SK-N-SH treated with all-trans-retinoic acid at 6 μM for 48 hours (cell line): ENCODE results near the gene NPPA.

Experiments
- ATAC-seq: fragments of 200-7000 bp; cut with Tn5 transposase; 3 replicates; pipeline ENCODE4 v1.9.1; 2020; ENCODE audit warnings: mild to moderate bottlenecking, moderate library complexity
- ARNTL ChIP-seq: fragments of 450-650 bp; formaldehyde crosslinking; IDR thresholded peaks from 2 replicates; pipeline ENCODE4 v1.5.0; 2020; ENCODE audit warnings: low read depth, mild to moderate bottlenecking, moderate library complexity, borderline replicate concordance
- CSDC2 ChIP-seq: fragments of 250-450 bp; sonication (Bioruptor Pico); IDR thresholded peaks from 2 replicates; pipeline ENCODE4 v1.5.0; 2020; ENCODE audit warnings: mild to moderate bottlenecking, moderate library complexity
- ESRRG ChIP-seq: fragments of 250-450 bp; sonication (Bioruptor Pico); IDR thresholded peaks from 2 replicates; pipeline ENCODE4 v1.6.1; 2021; ENCODE audit warnings: mild to moderate bottlenecking
- GLIS3 ChIP-seq: fragments of 250-450 bp; sonication (Bioruptor Pico); IDR thresholded peaks from 2 replicates; pipeline ENCODE4 v1.5.0; 2020; ENCODE audit warnings: mild to moderate bottlenecking, moderate library complexity
- ISL1 ChIP-seq: fragments of 250-450 bp; sonication (Bioruptor Pico); IDR thresholded peaks from 2 replicates; pipeline ENCODE4 v2.1.2; 2022; ENCODE audit warnings: mild to moderate bottlenecking, moderate library complexity
- OSR1 ChIP-seq: fragments of 250-450 bp; sonication (Bioruptor Pico); IDR thresholded peaks from 2 replicates; pipeline ENCODE4 v1.8.0; 2022; ENCODE audit warnings: moderate library complexity, mild to moderate bottlenecking, inconsistent platforms
- PPARA ChIP-seq: fragments of 250-450 bp; sonication (Bioruptor Pico); IDR thresholded peaks from 2 replicates; pipeline ENCODE4 v1.5.0; 2020; ENCODE audit warnings: mild to moderate bottlenecking, borderline replicate concordance
- RARB ChIP-seq: fragments of 250-450 bp; sonication (Bioruptor Pico); IDR thresholded peaks from 2 replicates; pipeline ENCODE4 v1.8.0; 2021; ENCODE audit warnings: mild to moderate bottlenecking, moderate library complexity
- TCF4 ChIP-seq: fragments of 250-450 bp; sonication (Bioruptor Pico); IDR thresholded peaks from 2 replicates; pipeline ENCODE4 v1.8.0; 2021; ENCODE audit warnings: mild to moderate bottlenecking, moderate library complexity, borderline replicate concordance
- ZC3H10 ChIP-seq: fragments of 250-450 bp; sonication (Bioruptor Pico); IDR thresholded peaks from 2 replicates; pipeline ENCODE4 v1.5.1; 2021; ENCODE audit warnings: mild to moderate bottlenecking, moderate library complexity
- ZFP3 ChIP-seq: fragments of 250-450 bp; sonication (Bioruptor Pico); IDR thresholded peaks from 2 replicates; pipeline ENCODE4 v1.5.0; 2020; ENCODE audit warnings: mild to moderate bottlenecking, moderate library complexity
- ZFP30 ChIP-seq: fragments of 450-650 bp; formaldehyde crosslinking; IDR thresholded peaks from 2 replicates; pipeline ENCODE4 v1.5.0; 2022; ENCODE audit warnings: mild to moderate bottlenecking, moderate library complexity
- ZNF565 ChIP-seq: fragments of 450-650 bp; formaldehyde crosslinking; conservative IDR thresholded peaks from 2 replicates; pipeline ENCODE4 v1.5.0; 2020; ENCODE audit warnings: low read depth, mild to moderate bottlenecking, moderate library complexity
- ZNF70 ChIP-seq: fragments of 450-650 bp; formaldehyde crosslinking; IDR thresholded peaks from 2 replicates; pipeline ENCODE4 v1.5.0; 2020; ENCODE audit warnings: mild to moderate bottlenecking, moderate library complexity
- ZNF8 ChIP-seq: fragments of 450-650 bp; formaldehyde crosslinking; IDR thresholded peaks from 2 replicates; pipeline ENCODE4 v1.5.0; 2020; ENCODE audit warnings: mild to moderate bottlenecking, moderate library complexity
- TF ChIP-seq, protein P1 (sequence below): fragments of 250-450 bp; sonication (Bioruptor Pico); IDR thresholded peaks from 2 replicates; pipeline ENCODE4 v1.8.0; 2020; ENCODE audit warnings: mild to moderate bottlenecking, moderate library complexity, borderline replicate concordance
- TF ChIP-seq, protein P2 (sequence below): fragments of 250-450 bp; sonication (Bioruptor Pico); IDR thresholded peaks from 2 replicates; pipeline ENCODE4 v1.5.1; 2020; ENCODE audit warnings: low read depth, mild to moderate bottlenecking, moderate library complexity
- TF ChIP-seq, protein P3 (sequence below): fragments of 250-450 bp; sonication (Bioruptor Pico); IDR thresholded peaks from 2 replicates; pipeline ENCODE4 v1.5.1; 2021; ENCODE audit warnings: mild to moderate bottlenecking, moderate library complexity
- TF ChIP-seq, protein P4 (sequence below): fragments of 250-450 bp; sonication (Bioruptor Pico); IDR thresholded peaks from 2 replicates; pipeline ENCODE4 v1.5.0; 2020; ENCODE audit warnings: mild to moderate bottlenecking, moderate library complexity

NPPA gene

DNA sequence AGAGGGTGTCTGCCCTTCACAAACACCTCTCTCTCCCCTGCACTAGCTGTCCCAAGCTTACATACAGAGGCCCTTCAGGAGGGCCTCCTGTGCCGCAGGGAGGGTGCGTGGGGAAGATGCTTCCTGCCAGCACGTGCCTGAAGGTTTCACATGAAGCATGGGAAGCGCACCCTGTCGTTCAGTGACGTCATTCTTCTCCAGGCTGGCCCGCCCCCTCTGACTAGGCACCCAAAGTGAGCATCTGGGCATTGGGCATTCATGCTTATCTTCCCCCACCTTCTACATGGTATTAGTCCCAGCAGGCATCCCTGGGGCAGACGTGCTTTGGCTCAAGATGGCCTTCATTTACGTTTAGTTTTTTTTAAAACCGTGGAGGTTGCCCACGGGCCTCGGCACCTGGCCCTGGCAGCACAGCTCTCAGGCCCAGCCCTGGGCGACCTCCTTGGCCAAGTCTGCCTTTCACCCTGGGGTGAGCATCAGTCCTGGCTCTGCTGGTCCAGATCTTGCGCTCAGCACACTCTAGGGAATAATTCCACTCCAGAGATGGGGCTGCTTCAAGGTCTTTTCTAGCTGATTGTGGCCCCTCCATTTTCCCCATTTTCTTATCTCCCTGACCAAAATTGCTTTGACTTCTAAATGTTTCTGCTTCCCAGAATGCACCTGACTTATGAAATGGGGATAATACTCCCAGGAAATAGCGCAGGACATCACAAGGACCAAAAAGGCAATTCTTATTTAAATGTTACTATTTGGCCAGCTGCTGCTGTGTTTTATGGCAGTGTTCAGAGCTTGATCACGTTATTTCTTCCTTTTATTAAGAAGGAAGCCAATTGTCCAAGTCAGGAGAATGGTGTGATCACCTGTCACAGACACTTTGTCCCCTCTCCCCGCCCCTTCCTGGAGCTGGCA is 6.1 kb downstream of the NPPA start (continued):
- TF ChIP-seq ESRRG (CRISPR knock-in tag), result no peak
- no peak for TF ChIP-seq ISL1 (CRISPR knock-in tag)

DNA sequence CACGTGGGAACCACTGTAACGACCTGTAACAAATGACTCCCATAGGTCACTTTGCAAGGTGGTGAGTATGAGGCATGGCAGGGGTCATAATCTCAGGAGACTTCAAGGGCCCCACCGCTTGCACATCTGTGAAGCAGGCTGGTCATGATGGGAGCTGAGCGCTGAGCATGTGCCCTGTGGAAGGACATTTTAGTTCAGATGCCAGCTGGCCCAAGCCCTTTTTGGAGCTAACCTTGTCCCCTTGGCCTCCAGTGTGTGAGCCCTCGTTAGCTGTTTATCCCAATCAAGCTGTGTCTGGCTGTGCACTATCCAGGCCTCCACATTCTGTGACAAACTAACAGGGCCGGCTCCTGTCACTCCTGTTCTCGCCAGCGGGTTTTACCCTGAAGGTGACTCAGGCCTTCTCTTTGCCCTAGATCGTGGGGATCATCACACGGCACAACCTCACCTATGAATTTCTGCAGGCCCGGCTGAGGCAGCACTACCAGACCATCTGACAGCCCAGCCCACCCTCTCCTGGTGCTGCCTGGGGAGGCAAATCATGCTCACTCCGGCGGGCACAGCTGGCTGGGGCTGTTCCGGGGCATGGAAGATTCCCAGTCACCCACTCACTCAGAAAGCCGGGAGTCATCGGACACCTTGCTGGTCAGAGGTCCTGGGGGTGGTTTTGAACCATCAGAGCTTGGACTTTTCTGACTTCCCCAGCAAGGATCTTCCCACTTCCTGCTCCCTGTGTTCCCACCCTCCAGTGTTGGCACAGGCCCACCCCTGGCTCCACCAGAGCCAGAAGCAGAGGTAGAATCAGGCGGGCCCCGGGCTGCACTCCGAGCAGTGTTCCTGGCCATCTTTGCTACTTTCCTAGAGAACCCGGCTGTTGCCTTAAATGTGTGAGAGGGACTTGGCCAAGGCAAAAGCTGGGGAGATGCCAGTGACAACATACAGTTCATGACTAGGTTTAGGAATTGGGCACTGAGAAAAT is 7.6 kb downstream of the NPPA start:
- TF ChIP-seq, protein P1, sequence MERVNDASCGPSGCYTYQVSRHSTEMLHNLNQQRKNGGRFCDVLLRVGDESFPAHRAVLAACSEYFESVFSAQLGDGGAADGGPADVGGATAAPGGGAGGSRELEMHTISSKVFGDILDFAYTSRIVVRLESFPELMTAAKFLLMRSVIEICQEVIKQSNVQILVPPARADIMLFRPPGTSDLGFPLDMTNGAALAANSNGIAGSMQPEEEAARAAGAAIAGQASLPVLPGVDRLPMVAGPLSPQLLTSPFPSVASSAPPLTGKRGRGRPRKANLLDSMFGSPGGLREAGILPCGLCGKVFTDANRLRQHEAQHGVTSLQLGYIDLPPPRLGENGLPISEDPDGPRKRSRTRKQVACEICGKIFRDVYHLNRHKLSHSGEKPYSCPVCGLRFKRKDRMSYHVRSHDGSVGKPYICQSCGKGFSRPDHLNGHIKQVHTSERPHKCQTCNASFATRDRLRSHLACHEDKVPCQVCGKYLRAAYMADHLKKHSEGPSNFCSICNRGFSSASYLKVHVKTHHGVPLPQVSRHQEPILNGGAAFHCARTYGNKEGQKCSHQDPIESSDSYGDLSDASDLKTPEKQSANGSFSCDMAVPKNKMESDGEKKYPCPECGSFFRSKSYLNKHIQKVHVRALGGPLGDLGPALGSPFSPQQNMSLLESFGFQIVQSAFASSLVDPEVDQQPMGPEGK (CRISPR knock-in tag), result no peak
- TF ChIP-seq, protein P2, sequence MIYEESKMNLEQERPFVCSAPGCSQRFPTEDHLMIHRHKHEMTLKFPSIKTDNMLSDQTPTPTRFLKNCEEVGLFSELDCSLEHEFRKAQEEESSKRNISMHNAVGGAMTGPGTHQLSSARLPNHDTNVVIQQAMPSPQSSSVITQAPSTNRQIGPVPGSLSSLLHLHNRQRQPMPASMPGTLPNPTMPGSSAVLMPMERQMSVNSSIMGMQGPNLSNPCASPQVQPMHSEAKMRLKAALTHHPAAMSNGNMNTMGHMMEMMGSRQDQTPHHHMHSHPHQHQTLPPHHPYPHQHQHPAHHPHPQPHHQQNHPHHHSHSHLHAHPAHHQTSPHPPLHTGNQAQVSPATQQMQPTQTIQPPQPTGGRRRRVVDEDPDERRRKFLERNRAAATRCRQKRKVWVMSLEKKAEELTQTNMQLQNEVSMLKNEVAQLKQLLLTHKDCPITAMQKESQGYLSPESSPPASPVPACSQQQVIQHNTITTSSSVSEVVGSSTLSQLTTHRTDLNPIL (CRISPR knock-in tag), result no peak
- no peak for TF ChIP-seq GLIS3 (CRISPR knock-in tag)
- no peak for TF ChIP-seq ZNF70 (CRISPR knock-in tag)
- no peak for TF ChIP-seq ZFP3
- no peak for TF ChIP-seq ZNF8
- TF ChIP-seq ESRRG (CRISPR knock-in tag), result no peak
- TF ChIP-seq TCF4, result no peak
- no peak for TF ChIP-seq ZC3H10 (CRISPR knock-in tag)
- TF ChIP-seq OSR1 (CRISPR knock-in tag), result no peak
- no peak for TF ChIP-seq ARNTL
- no peak for TF ChIP-seq ZNF565 (CRISPR knock-in tag)
- TF ChIP-seq, protein P3, sequence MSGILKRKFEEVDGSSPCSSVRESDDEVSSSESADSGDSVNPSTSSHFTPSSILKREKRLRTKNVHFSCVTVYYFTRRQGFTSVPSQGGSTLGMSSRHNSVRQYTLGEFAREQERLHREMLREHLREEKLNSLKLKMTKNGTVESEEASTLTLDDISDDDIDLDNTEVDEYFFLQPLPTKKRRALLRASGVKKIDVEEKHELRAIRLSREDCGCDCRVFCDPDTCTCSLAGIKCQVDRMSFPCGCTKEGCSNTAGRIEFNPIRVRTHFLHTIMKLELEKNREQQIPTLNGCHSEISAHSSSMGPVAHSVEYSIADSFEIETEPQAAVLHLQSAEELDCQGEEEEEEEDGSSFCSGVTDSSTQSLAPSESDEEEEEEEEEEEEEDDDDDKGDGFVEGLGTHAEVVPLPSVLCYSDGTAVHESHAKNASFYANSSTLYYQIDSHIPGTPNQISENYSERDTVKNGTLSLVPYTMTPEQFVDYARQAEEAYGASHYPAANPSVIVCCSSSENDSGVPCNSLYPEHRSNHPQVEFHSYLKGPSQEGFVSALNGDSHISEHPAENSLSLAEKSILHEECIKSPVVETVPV (CRISPR knock-in tag), result no peak
- no peak for TF ChIP-seq PPARA (CRISPR knock-in tag)
- no peak for TF ChIP-seq RARB (CRISPR knock-in tag)
- no peak for TF ChIP-seq ZFP30
- TF ChIP-seq CSDC2 (CRISPR knock-in tag), result no peak
- no peak for ATAC-seq

DNA sequence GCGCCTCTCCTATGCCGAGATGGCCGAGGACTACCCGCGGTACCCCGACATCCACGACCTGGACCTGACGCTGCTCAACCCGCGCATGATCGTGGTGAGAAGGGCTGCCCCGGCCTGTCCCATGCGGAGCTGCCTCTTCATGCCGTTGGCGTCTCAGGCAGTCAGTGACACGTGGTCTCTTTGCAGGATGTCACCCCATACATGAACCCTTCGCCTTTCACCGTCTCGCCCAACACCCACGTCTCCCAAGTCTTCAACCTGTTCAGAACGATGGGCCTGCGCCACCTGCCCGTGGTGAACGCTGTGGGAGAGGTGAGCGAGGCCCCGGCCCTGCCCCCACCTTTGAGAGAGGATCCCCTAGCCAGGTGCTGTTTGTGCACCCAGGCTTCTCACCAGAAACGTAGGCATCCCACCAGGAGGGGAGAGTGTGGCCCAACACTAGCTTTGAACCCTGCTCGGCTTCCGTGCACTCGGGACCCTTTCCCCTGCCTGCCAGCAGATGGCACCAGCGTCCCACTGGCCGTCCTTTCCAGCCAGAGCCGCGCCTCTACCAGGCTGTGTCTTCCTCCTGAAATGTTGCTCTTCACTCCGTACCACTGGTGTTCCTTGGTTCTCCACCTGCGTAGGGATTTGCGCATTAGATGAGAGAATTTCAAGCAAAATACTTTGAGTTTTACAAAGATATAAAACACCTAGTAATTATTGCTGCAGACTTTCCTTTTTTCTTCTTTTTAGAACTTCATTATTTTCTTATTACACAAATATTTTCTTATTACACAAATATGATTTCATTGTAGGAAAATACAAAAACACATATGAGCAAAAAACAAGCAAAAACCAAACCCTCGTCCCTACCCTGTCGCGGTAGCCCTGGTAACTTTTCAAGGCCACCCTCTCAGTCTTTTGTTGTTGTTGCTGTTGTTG is 9.0 kb downstream of the NPPA start:
- TF ChIP-seq GLIS3 (CRISPR knock-in tag) (no peak), TCF4 (no peak), PPARA (CRISPR knock-in tag) (no peak), ZNF70 (CRISPR knock-in tag) (no peak)
- TF ChIP-seq, protein P4, sequence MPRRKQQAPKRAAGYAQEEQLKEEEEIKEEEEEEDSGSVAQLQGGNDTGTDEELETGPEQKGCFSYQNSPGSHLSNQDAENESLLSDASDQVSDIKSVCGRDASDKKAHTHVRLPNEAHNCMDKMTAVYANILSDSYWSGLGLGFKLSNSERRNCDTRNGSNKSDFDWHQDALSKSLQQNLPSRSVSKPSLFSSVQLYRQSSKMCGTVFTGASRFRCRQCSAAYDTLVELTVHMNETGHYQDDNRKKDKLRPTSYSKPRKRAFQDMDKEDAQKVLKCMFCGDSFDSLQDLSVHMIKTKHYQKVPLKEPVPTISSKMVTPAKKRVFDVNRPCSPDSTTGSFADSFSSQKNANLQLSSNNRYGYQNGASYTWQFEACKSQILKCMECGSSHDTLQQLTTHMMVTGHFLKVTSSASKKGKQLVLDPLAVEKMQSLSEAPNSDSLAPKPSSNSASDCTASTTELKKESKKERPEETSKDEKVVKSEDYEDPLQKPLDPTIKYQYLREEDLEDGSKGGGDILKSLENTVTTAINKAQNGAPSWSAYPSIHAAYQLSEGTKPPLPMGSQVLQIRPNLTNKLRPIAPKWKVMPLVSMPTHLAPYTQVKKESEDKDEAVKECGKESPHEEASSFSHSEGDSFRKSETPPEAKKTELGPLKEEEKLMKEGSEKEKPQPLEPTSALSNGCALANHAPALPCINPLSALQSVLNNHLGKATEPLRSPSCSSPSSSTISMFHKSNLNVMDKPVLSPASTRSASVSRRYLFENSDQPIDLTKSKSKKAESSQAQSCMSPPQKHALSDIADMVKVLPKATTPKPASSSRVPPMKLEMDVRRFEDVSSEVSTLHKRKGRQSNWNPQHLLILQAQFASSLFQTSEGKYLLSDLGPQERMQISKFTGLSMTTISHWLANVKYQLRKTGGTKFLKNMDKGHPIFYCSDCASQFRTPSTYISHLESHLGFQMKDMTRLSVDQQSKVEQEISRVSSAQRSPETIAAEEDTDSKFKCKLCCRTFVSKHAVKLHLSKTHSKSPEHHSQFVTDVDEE (CRISPR knock-in tag), result no peak
- ATAC-seq, result peak; percentile 95
